SK-N-SH treated with all-trans-retinoic acid at 6 μM for 48 hours (cell line): ENCODE results near the gene DGKZ.
"Not testable (repeated sequence)": the region's sequence is repeated elsewhere in the genome, so short reads cannot be mapped to it uniquely, and the experiment has no call there.

Source experiments
- ATAC-seq: fragments of 200-7000 bp; cut with Tn5 transposase; 3 replicates; pipeline ENCODE4 v1.9.1; 2020; ENCODE audit warnings: mild to moderate bottlenecking, moderate library complexity
- ARNTL ChIP-seq: fragments of 450-650 bp; formaldehyde crosslinking; IDR thresholded peaks from 2 replicates; pipeline ENCODE4 v1.5.0; 2020; ENCODE audit warnings: low read depth, mild to moderate bottlenecking, moderate library complexity, borderline replicate concordance
- CREB5 ChIP-seq: fragments of 250-450 bp; sonication (Bioruptor Pico); IDR thresholded peaks from 2 replicates; pipeline ENCODE4 v1.5.1; 2020; ENCODE audit warnings: low read depth, mild to moderate bottlenecking, moderate library complexity
- CSDC2 ChIP-seq: fragments of 250-450 bp; sonication (Bioruptor Pico); IDR thresholded peaks from 2 replicates; pipeline ENCODE4 v1.5.0; 2020; ENCODE audit warnings: mild to moderate bottlenecking, moderate library complexity
- CSRNP3 ChIP-seq: fragments of 250-450 bp; sonication (Bioruptor Pico); IDR thresholded peaks from 2 replicates; pipeline ENCODE4 v1.5.1; 2021; ENCODE audit warnings: mild to moderate bottlenecking, moderate library complexity
- ESRRG ChIP-seq: fragments of 250-450 bp; sonication (Bioruptor Pico); IDR thresholded peaks from 2 replicates; pipeline ENCODE4 v1.6.1; 2021; ENCODE audit warnings: mild to moderate bottlenecking
- GLIS3 ChIP-seq: fragments of 250-450 bp; sonication (Bioruptor Pico); IDR thresholded peaks from 2 replicates; pipeline ENCODE4 v1.5.0; 2020; ENCODE audit warnings: mild to moderate bottlenecking, moderate library complexity
- ISL1 ChIP-seq: fragments of 250-450 bp; sonication (Bioruptor Pico); IDR thresholded peaks from 2 replicates; pipeline ENCODE4 v2.1.2; 2022; ENCODE audit warnings: mild to moderate bottlenecking, moderate library complexity
- OSR1 ChIP-seq: fragments of 250-450 bp; sonication (Bioruptor Pico); IDR thresholded peaks from 2 replicates; pipeline ENCODE4 v1.8.0; 2022; ENCODE audit warnings: moderate library complexity, mild to moderate bottlenecking, inconsistent platforms
- POU6F1 ChIP-seq: fragments of 250-450 bp; sonication (Bioruptor Pico); IDR thresholded peaks from 2 replicates; pipeline ENCODE4 v1.8.0; 2021; ENCODE audit warnings: low read depth, mild to moderate bottlenecking, moderate library complexity, borderline replicate concordance
- RARB ChIP-seq: fragments of 250-450 bp; sonication (Bioruptor Pico); IDR thresholded peaks from 2 replicates; pipeline ENCODE4 v1.8.0; 2021; ENCODE audit warnings: mild to moderate bottlenecking, moderate library complexity
- SNAI2 ChIP-seq: fragments of 250-450 bp; sonication (Bioruptor Pico); IDR thresholded peaks from 2 replicates; pipeline ENCODE4 v1.5.0; 2020; ENCODE audit warnings: mild to moderate bottlenecking, moderate library complexity
- TCF4 ChIP-seq: fragments of 250-450 bp; sonication (Bioruptor Pico); IDR thresholded peaks from 2 replicates; pipeline ENCODE4 v1.8.0; 2021; ENCODE audit warnings: mild to moderate bottlenecking, moderate library complexity, borderline replicate concordance
- ZC3H10 ChIP-seq: fragments of 250-450 bp; sonication (Bioruptor Pico); IDR thresholded peaks from 2 replicates; pipeline ENCODE4 v1.5.1; 2021; ENCODE audit warnings: mild to moderate bottlenecking, moderate library complexity
- ZFP30 ChIP-seq: fragments of 450-650 bp; formaldehyde crosslinking; IDR thresholded peaks from 2 replicates; pipeline ENCODE4 v1.5.0; 2022; ENCODE audit warnings: mild to moderate bottlenecking, moderate library complexity
- ZNF565 ChIP-seq: fragments of 450-650 bp; formaldehyde crosslinking; conservative IDR thresholded peaks from 2 replicates; pipeline ENCODE4 v1.5.0; 2020; ENCODE audit warnings: low read depth, mild to moderate bottlenecking, moderate library complexity
- TF ChIP-seq, protein P1 (sequence below): fragments of 250-450 bp; sonication (Bioruptor Pico); IDR thresholded peaks from 2 replicates; pipeline ENCODE4 v1.8.0; 2020; ENCODE audit warnings: mild to moderate bottlenecking, moderate library complexity, borderline replicate concordance
- TF ChIP-seq, protein P2 (sequence below): fragments of 250-450 bp; sonication (Bioruptor Pico); IDR thresholded peaks from 2 replicates; pipeline ENCODE4 v1.5.0; 2020; ENCODE audit warnings: mild to moderate bottlenecking, moderate library complexity

Gene DGKZ

DNA sequence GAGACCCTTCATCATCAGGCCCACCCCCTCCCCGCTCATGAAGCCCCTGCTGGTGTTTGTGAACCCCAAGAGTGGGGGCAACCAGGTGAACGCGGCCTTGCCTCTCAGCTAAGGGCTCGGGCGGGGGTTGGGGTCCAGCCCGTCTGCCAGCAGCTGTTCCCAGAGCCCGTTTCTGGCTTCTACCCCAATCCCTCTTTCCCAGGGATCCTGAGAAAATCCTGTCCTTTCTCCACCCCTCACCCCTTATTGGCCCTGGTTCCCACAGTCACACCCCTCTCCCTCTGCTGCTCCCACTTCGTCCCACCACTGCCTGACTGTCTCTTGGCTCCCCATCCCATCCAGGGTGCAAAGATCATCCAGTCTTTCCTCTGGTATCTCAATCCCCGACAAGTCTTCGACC, 24.8 kb downstream of the DGKZ start:
- TF ChIP-seq, protein P1, sequence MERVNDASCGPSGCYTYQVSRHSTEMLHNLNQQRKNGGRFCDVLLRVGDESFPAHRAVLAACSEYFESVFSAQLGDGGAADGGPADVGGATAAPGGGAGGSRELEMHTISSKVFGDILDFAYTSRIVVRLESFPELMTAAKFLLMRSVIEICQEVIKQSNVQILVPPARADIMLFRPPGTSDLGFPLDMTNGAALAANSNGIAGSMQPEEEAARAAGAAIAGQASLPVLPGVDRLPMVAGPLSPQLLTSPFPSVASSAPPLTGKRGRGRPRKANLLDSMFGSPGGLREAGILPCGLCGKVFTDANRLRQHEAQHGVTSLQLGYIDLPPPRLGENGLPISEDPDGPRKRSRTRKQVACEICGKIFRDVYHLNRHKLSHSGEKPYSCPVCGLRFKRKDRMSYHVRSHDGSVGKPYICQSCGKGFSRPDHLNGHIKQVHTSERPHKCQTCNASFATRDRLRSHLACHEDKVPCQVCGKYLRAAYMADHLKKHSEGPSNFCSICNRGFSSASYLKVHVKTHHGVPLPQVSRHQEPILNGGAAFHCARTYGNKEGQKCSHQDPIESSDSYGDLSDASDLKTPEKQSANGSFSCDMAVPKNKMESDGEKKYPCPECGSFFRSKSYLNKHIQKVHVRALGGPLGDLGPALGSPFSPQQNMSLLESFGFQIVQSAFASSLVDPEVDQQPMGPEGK, result no peak
- TF ChIP-seq ZFP30 (CRISPR knock-in tag), result no peak
- TF ChIP-seq, protein P2, sequence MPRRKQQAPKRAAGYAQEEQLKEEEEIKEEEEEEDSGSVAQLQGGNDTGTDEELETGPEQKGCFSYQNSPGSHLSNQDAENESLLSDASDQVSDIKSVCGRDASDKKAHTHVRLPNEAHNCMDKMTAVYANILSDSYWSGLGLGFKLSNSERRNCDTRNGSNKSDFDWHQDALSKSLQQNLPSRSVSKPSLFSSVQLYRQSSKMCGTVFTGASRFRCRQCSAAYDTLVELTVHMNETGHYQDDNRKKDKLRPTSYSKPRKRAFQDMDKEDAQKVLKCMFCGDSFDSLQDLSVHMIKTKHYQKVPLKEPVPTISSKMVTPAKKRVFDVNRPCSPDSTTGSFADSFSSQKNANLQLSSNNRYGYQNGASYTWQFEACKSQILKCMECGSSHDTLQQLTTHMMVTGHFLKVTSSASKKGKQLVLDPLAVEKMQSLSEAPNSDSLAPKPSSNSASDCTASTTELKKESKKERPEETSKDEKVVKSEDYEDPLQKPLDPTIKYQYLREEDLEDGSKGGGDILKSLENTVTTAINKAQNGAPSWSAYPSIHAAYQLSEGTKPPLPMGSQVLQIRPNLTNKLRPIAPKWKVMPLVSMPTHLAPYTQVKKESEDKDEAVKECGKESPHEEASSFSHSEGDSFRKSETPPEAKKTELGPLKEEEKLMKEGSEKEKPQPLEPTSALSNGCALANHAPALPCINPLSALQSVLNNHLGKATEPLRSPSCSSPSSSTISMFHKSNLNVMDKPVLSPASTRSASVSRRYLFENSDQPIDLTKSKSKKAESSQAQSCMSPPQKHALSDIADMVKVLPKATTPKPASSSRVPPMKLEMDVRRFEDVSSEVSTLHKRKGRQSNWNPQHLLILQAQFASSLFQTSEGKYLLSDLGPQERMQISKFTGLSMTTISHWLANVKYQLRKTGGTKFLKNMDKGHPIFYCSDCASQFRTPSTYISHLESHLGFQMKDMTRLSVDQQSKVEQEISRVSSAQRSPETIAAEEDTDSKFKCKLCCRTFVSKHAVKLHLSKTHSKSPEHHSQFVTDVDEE, result no peak
- no peak for TF ChIP-seq ESRRG (CRISPR knock-in tag)
- TF ChIP-seq, all 23 proteins: peak for 0
- no peak for ATAC-seq

DNA sequence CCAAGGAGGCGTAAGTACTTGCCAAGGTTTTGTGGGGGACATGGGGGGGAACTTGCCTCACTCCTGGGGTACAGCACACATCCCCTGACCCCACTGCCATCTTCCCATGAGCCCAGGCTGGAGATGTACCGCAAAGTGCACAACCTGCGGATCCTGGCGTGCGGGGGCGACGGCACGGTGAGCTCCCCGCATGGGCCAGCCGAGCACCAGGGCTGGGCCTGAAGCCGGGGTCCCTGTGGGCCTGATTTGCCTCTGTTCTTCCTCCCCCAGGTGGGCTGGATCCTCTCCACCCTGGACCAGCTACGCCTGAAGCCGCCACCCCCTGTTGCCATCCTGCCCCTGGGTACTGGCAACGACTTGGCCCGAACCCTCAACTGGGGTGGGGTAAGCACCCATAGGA, 25.2 kb downstream of the DGKZ start:
- ATAC-seq, result not testable (repeated sequence)

- no peak for TF ChIP-seq TCF4 (CRISPR knock-in tag)
- no peak for TF ChIP-seq CSRNP3 (CRISPR knock-in tag)
- TF ChIP-seq ZNF565 (CRISPR knock-in tag), result no peak
- TF ChIP-seq GLIS3 (CRISPR knock-in tag), result no peak
- TF ChIP-seq, protein P2, result no peak
- TF ChIP-seq ZC3H10 (CRISPR knock-in tag), result no peak
- TF ChIP-seq ISL1, result no peak
- no peak for TF ChIP-seq POU6F1
- ATAC-seq, result no peak
These were observed 26.8 kb downstream of the DGKZ start for GRCh38 chr11:46373787-46374740.

GRCh38 chr11:46374815-46375214, 27.6 kb downstream of the DGKZ start:
- TF ChIP-seq CREB5 (CRISPR knock-in tag) (no peak), ARNTL (CRISPR knock-in tag) (no peak), ZC3H10 (CRISPR knock-in tag) (no peak), OSR1 (CRISPR knock-in tag) (no peak), SNAI2 (CRISPR knock-in tag) (no peak), POU6F1 (no peak), CSDC2 (no peak), GLIS3 (CRISPR knock-in tag) (no peak), RARB (CRISPR knock-in tag) (no peak)
- TF ChIP-seq, protein P1, result no peak
- no peak for ATAC-seq
